Ammon's horn (tissue), 1 donor: ENCODE data around the gene TMPRSS9.
A peak's percentile ranks its signal among the peaks of the same experiment; 100 is the strongest.

Source experiments
- DNase-seq: peaks from one replicate; pipeline ENCODE4 v3.0.0-alpha.2; 2016; ENCODE audit warnings: low spot score

TMPRSS9 gene

DNA sequence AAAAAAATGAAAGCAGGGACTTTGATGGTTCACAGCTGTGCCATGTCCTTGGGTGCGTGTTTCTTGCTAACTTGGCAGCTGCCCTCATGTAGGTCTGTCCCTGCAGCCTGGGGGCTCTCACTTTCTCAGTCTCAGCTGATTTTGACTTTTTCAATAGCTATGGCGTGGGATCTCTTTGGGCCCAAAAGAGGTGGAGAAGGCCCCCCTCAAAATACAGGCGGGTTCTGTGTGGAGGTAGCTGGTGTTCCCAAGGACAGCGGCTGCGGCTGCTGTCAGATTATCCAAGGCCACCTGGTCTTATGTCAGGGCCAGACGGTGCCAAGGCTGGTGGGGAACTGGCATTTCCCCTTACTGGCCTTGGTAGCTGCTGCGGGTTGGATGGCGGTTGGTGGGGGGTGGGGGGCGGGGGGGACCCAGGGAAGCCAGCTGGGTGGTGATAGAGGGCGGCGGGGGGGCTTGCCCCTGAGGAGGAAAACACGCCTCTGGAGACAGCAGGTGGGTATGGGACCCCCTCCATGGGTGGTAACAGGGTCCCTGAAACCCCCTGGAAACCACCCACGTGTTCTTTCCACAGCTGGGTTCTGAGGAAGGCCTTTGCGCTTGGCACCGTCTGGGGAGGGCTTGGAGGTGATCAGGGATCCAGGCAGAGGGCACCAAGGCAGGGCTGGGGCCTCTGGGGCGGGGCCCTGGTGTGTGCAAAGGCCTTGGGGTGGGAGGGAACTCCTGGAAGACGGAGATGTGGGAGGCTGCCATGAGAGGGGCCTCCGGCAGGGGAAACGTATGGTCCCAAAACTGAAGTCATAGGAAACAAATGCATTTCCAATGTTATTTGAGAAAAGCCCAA lies 63.2 kb downstream of the TMPRSS9 start:
- DNase-seq: peak; percentile 0

DNA sequence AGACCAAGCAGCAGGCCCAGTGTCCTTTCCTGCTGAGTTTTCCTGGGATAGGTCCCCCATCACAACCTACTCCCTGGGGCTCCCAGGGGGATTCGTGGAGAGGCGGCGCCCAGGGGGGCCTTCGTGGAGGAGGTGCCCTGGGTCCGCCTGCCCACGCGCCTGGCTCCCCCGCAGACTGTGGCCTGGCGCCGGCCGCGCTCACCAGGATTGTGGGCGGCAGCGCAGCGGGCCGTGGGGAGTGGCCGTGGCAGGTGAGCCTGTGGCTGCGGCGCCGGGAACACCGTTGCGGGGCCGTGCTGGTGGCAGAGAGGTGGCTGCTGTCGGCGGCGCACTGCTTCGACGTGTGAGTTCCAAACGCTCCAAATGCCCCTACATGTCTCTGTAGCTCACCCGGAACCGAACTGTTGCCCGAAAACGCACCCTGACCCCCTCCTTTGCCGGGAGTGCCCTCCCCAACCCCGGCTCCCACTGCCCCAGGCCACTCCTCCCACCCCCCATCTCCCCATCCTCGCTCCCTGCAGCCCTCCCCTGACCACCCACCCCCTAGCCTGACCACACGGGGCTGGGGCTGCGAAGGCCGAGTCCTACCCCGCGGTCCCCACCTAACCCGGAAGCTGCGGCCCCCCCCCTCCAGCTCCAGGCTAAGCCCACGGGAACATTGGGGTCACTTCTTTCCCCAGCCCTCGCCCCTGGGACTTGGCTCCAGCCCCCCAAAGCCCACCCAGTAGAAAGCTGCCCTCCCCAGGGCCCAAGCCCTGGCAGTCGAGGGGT lies 64.0 kb downstream of the TMPRSS9 start:
- no peak for DNase-seq

DNA sequence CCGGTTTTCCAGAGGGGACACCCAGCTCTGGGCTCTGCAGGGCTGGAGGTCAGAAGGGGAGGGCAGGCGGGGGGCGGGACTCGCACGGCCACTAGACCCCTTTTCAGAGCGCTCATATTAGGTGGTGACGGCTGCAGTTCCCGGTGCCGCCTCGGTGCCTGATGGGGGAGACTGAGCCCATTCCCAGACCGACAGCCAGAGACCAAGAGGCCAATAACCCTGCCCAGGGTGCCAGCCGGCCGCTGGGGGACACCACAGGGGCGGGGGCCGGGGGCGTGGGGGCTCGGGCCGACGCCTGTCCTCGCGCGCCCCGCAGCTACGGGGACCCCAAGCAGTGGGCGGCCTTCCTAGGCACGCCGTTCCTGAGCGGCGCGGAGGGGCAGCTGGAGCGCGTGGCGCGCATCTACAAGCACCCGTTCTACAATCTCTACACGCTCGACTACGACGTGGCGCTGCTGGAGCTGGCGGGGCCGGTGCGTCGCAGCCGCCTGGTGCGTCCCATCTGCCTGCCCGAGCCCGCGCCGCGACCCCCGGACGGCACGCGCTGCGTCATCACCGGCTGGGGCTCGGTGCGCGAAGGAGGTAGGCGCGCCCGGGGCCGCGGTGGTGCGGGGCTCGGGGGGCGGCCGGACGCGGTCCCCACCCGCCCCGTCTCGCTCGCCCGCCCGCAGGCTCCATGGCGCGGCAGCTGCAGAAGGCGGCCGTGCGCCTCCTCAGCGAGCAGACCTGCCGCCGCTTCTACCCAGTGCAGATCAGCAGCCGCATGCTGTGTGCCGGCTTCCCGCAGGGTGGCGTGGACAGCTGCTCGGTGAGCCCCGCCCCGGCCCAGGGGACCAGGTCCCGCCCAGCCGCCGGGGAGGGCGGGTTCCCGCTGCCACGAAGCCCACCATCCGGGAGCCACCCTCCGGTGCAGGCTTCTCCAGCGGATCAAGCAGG lies 64.9 kb downstream of the TMPRSS9 start:
- peak; percentile 55 for DNase-seq

GRCh38 chr19:2425622-2426581 lies 65.8 kb downstream of the TMPRSS9 start:
- DNase-seq: no peak

- DNase-seq: no peak
Measured at GRCh38 chr19:2426611-2427428, 66.8 kb downstream of the TMPRSS9 start.

DNA sequence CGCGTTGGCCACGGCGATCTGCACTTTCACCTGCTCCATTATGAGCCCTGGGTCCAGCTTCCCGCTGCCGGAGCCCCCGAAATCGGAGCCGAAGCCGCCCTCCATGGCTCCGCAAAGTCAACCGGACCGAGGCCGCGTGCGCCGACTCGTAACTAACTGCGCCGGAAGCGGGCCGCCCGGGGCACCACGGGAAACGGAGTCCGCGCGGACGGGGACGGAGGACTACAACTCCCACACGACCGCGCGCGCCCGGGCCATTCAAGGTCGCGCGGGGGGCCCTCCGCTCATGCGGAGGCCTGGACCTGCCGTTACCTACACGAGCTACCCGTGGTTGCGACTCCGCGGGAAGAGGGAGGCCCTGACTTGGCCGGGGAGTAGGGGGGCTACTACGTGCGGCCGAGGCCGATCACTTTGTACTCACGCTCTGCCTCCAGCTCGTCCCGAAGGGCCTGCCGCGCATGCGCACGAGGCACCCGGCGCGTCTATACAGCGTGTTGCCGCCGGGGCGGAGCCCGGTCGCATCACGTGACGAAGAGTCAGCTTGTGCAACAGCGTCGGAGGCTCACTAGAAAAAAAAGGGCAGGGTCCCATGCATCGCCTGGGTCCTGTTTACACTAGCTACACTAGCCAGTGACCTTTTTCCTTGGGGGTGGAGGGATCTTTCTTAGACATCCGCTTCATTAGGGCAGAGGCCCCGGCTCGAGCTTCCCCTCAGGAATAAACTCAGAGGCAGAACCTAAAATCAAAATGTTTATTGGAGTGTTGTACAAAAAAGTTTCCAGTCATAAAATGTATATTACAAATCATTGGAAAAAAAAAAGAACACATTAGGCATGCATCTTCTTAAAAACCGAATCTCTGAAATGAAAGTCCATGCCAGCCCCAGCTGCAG lies 67.6 kb downstream of the TMPRSS9 start, which contains the start of gene TIMM13:
Gene TIMM13, minus strand, starts transcription at position 158 of the 892 bp plus-strand sequence. Its CDS starts 53 bp downstream, at position 105.
- peak; percentile 97 for DNase-seq

- peak; percentile 50 for DNase-seq
Measured at GRCh38 chr19:2428321-2428690, 68.2 kb downstream of the TMPRSS9 start.

GRCh38 chr19:2428756-2429711 lies 69.0 kb downstream of the TMPRSS9 start:
- DNase-seq: no peak

GRCh38 chr19:2429917-2430535 lies 70.0 kb downstream of the TMPRSS9 start:
- no peak for DNase-seq

GRCh38 chr19:2431318-2432055 lies 71.4 kb downstream of the TMPRSS9 start:
- DNase-seq: no peak

GRCh38 chr19:2432131-2432848 lies 72.2 kb downstream of the TMPRSS9 start:
- DNase-seq: no peak

GRCh38 chr19:2433854-2434253 lies 73.8 kb downstream of the TMPRSS9 start:
- no peak for DNase-seq

DNA sequence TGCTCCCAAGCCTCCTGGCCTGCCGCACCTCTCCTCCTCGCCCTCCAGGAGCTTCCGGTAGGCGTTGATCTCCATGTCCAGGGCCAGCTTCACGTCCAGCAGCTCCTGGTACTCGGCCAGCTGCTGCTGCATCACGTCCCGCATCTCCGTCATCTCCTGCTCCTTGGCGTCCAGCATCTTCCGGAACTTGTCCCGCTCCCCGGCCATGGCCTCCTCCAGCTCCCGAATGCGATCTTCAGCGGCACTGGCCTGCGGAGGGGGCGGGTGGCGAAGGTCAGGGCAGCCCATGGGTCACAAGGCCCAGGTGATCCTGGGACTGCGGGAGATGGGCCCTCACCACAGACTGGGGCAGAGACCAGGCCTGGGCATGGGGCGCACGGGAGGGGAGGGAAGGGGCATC lies 74.2 kb downstream of the TMPRSS9 start:
- no peak for DNase-seq

DNA sequence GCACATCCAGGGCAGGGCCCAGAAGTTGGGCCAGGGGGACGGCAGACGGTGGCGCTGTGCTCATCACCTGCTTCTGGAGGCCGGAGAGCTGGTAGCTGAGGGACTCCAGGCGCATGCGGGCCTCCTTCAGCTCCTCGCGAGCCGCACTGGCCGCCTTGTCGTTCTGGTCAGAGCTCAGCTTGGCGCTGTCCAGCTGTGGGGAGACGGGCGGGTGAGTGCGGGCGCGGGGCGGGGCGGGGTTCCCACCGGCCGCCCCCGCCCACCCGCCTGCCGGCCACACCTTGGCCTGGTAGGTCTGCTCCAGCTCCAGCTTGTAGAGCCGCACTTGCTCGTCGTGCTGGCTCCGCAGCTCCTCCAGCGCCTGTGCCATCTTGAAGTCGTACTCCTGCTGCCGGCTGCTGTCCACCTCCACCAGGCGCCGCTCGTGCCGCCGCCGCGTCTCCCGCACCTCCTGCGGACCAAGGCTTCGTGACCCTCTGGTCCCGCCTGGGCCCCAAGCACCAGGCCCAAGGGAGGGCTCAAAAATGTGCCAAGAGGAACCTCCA lies 74.7 kb downstream of the TMPRSS9 start:
- no peak for DNase-seq

DNA sequence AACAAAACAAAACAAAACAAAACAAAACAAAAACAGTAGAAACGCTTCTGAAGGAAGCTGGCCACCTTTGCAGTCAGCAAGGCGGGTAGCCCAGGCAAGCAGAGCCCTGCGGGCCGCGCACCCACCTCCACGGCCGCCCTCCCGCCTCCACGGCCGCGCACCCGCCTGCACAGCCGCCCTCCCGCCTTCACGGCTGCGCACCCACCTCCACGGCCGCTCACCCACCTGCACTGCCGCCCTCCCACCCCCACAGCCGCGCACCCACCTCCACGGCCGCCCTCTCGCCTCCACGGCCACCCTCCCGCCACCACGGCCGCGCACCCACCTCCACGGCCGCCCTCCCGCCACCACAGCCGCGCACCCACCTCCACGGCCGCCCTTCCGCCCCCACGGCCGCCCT lies 76.3 kb downstream of the TMPRSS9 start:
- no peak for DNase-seq

- no peak for DNase-seq
Measured at GRCh38 chr19:2436926-2437325, 76.9 kb downstream of the TMPRSS9 start.
